GM12864 (cell line): ENCODE results near the gene PLAGL1.

ENCODE experiments used
- DNase-seq: peaks from one replicate; pipeline ENCODE4 v3.0.0-alpha.2; 2011; ENCODE audit warnings: low read depth
- H3K4me3 ChIP-seq: 2 replicates; pipeline ENCODE4 v1.5.1; 2011; ENCODE audit warnings: mild to moderate bottlenecking, low read depth, low read length, control low read depth
- CTCF ChIP-seq: IDR thresholded peaks from 2 replicates; pipeline ENCODE4 v1.5.1; 2011; ENCODE audit warnings: low read depth, mild to moderate bottlenecking, moderate library complexity, low read length, control low read depth, inconsistent platforms; ENCODE audit errors: missing control alignments

PLAGL1 gene

DNA sequence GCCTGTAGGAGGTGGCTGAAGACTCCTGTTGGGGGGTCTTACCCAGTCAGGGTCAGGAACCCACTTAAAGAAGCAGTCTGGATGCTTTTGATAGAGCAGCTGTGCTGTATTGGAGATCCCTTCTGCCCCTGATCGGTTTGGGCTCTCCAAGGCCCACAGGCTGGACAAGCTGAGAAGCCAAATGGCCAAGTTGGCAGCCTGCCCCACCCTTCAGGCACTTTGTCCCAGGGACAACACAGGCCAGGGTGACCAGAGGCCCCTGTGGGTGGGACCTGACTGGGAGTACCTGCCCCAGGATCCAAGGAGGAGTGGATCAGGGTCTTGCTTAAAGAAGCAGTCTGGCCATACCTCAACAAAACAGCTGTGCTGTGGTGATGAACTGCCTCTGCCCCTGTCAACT, 95.4 kb downstream of the PLAGL1 start:
- no peak overlapping the region for H3K4me3 ChIP-seq
- no peak for DNase-seq

DNA sequence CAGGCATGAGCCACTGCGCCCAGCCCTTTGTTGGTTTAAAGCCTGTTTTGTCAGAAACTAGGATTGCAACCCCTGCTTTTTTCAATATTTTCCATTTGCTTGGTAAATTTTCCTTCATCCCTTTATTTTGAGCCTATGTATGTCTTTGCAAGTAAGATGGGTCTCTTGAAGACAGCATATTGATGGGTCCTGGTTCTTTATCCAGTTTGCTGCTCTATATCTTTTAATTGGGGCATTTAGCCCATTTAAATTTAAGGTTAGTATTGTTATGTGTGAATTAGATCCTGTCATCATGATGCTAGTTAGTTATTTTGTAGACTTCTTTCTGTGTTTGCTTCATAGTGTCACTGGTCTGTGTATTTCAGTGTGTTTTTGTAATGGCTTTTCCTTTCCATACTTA, 97.0 kb downstream of the PLAGL1 start:
- H3K4me3 ChIP-seq, result no peak overlapping the region
- no peak for DNase-seq
- TF ChIP-seq CTCF, result no peak

More for the DNA sequence above, 95.4 kb downstream of the PLAGL1 start:
- no peak for TF ChIP-seq CTCF

DNA sequence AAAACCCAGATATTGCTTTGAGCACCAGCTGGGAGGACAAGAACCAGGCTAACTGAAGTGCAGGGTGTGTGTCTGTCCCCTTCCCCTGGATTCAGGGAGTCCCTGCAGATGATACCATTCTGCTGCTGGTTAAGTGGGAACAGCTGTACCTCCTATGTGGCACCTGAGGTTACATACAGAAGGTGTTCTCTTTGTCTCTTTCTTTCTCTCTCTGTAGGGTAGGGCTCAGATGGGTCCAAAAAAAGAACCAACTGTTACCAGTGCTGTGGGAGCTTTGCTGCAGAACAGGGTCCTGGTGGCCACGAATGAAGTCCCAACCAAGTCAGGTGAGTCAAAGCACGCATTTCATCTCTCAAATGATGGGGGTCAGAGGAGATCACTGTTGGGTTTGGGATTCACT, 105.2 kb downstream of the PLAGL1 start:
- TF ChIP-seq CTCF, result no peak
- DNase-seq, result no peak
- H3K4me3 ChIP-seq, result no peak overlapping the region

DNA sequence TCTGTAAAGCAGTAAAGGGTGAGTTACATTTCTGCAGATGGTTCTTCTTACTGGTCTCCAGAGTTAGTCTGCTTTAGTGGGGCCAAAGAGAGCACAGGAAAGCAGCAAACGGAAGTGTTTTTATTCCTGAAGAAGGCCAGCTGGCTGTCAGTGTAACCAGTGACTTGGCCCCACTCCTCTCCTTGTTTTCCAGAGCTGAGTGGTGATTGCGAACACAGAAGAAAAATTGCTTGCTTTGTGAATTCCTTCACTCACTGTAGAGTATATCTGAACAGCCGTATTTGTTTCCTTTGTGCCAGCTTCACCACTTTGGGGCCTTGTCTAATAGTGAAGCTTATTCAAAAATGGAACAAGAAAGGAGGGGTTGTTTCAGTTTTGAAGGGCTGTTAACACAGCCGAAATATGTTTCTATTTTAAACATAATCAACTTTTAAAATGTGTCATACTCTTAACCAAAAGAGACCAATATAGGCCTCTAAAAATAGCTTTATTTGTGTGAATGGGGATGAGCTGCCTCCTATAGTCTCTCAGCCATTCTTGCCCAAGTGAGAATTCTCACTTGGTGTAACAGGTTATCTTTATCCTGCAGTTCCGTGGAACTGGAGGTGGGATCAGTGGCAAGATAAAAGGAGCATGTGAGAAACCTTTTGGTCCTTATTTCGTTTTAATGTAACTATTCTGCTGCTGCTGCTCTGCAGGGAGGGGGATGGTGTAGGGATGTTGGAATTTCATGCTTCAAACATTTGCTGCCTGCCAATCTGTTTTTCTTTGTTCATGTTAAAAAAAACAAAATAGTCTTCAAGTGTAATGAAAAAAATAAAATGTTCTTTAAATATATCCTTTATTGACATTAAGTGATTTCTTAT, 105.9 kb downstream of the PLAGL1 start:
- H3K4me3 ChIP-seq, result no peak overlapping the region
- DNase-seq, result peak; percentile 58
- no peak for TF ChIP-seq CTCF

DNA sequence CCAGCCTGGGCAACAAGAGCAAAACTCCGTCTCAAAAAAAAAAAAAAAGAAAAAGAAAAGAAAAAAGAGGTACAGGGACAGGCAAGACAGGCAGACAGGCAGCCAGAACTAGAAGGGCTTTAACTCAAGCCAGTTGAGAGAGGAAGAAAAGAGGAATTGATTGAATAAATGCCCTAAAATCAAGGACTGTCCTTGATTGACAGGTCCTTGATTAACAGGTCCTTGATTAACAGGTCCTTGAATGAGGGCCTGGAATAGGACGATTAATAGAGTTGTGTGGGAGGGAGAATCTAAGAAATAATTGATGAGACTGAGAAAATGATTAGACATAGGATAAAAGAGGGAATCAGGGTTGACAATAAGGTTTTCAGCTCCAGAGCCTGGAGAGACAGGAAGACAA, 107.7 kb downstream of the PLAGL1 start:
- TF ChIP-seq CTCF, result no peak

DNA sequence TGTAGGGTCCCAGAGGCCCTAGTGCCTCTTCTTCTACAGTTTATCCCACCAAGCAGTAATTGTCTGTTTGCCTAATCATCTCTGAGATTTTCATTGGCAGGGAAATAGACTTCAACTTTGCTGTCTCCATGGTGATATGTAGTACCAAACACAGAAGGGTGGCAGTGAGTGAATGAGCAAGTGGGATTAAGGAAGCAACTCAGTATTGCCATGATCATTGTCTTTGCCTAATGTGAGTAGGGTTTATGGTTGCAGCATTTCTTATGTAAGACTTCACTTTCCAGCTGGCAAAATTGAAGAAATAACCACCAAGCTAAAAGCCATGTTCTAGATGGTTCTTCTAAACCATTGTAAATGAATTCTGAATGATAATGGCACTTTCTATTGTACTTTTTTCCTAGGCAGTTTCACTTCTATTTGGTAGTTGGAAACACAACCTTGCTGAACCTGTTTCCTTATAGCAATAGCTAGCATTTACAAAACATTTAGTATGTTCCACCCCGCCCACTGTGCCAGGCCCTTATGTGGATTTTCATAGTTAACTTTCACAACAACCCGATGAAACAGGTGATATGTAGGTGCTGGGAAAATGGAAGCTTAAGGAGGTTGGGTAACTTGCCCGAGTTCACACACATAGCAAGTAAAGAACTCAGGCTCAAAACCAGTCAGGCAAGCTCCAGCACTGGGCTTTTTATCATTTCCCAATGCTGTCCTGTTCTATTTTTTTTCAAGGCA, 111.8 kb downstream of the PLAGL1 start:
- no peak overlapping the region for H3K4me3 ChIP-seq
- TF ChIP-seq CTCF, result no peak
- DNase-seq, result no peak

More for the DNA sequence above, 107.7 kb downstream of the PLAGL1 start:
- no peak for DNase-seq
- H3K4me3 ChIP-seq, result no peak overlapping the region
